DOHH2 (cell line): ENCODE data around the gene TBC1D14.

Experiments used
- CTCF ChIP-seq: fragments of 200-600 bp; sonication (generic); IDR thresholded peaks from one replicate; pipeline ENCODE4 v1.5.1; 2014; ENCODE audit warnings: antibody characterized with exemption, mild to moderate bottlenecking, low read depth, low read length; ENCODE audit not compliant: poor library complexity, severe bottlenecking
- EZH2phosphoT487 ChIP-seq: fragments of 200-600 bp; sonication (generic); IDR thresholded peaks from 2 replicates; pipeline ENCODE4 v1.6.1; 2017; ENCODE audit warnings: borderline replicate concordance, mild to moderate bottlenecking, antibody characterized with exemption, low read length, moderate library complexity, mixed read lengths

- TF ChIP-seq CTCF (no peak), EZH2phosphoT487 (no peak)
These were observed 55.2 kb downstream of the TBC1D14 start for GRCh38 chr4:6964858-6965257.
